ENCODE data around the gene PGLYRP2. TPM values are rescaled to one million over a fixed set of nuclear protein-coding genes. Genes with fewer than 3 reads are reported as not detected.

PGLYRP2 gene
- total and polyA plus RNA-seq, 9 of the 15 experiments (the other 6 are each of a cell fraction or from before 2014, with no cell fraction given): not detected

DNA sequence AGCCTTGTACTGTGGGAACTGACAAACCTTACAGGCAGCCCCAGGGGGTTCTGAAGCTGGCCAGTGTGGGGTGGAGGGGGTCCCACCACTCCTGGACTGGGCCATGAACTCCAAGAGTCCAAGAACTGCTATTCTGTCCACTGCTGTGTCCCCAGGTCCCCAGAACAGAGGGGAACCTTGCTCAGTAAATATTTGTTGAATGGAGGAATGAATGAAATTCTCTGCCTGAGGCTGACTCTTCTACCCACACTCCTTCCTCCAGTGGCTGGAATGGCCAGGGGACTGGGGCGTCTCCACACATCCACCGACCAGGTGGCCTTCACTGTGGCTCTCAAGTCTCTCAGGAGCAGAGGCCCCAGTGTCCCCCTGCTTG is 41.2 kb downstream of the PGLYRP2 start:
- DNase-seq (ENCODE audit: extremely low read depth in 1 of 4, low spot score in 3 of 4): no peak
- 14% methylated on average over 2 of the region's 2 CpGs for WGBS (ENCODE audit: insufficient coverage, low coverage, missing lambda C conversion rate)
- in situ Hi-C loops (cut with MboI) (no loop called here), intact Hi-C loops (cut with micrococcal nuclease) (no loop called here)
- BruUV-seq (replicated peaks): no TSS peak
- Histone ChIP-seq H3K4me1 (replicated peaks in 1 of 2; ENCODE audit: control insufficient read depth in 2 of 2, insufficient read depth in 2 of 2, low read length in 2 of 2) (peaks cover 7 to 41% of the 10 kb centered on the region in 2 experiments), H3K9me1 (ENCODE audit: control insufficient read depth, insufficient read depth, low read length) (no peaks in the 10 kb centered on the region), H3K9ac (ENCODE audit: insufficient read depth in 1 of 2, low read depth in 2 of 2, low read length in 2 of 2) (peak overlapping the region in 1 of 2 experiments; percentile 48; a peak in 1 of 4 replicates), H3K9me3 (replicated peaks; ENCODE audit: control insufficient read depth, insufficient read depth, low read depth, low read length) (no peaks in the 10 kb centered on the region), H3K4me2 (ENCODE audit: insufficient read depth, low read length) (no peak overlapping the region), H3K36me3 (ENCODE audit: control insufficient read depth, insufficient read depth, low read length) (no peaks in the 10 kb centered on the region), H3K27ac (ENCODE audit: extremely low read depth, low read depth, low read length) (no peak overlapping the region), H3K27me3 (ENCODE audit: control insufficient read depth in 2 of 2, insufficient read depth in 2 of 2, low read length in 2 of 2) (peaks cover 14 to 33% of the 10 kb centered on the region in 2 experiments; a peak in 4 of 5 replicates), H2AFZ (ENCODE audit: low read depth, low read length) (no peak overlapping the region), H3K79me2 (ENCODE audit: control insufficient read depth, insufficient read depth, low read length) (no peaks in the 10 kb centered on the region), H4K20me1 (replicated peaks; ENCODE audit: control insufficient read depth, insufficient read depth, low read length) (no peaks in the 10 kb centered on the region), H3K4me3 (no peak overlapping the region)
- ATAC-seq: no peak
- FAIRE-seq: no peak
- CTCF ChIA-PET (ENCODE audit: low intra/inter-chr PET ratio): no interaction called here
- TF ChIP-seq TBP (optimal IDR thresholded peaks at IDR 0.05; ENCODE audit: low read depth, low read length) (no peak), RHOXF2B (CRISPR knock-in tag; conservative IDR thresholded peaks at IDR 0.05) (no peak), LARP7 (IDR thresholded peaks at IDR 0.05) (no peak), ZNF239 (CRISPR knock-in tag; IDR thresholded peaks at IDR 0.05) (no peak), BHLHE40 (IDR thresholded peaks at IDR 0.05; ENCODE audit: low read length) (no peak), ZNF780A (CRISPR knock-in tag; IDR thresholded peaks at IDR 0.05) (no peak), NR2C2 (CRISPR knock-in tag; IDR thresholded peaks at IDR 0.05) (no peak), NR2C2 (tag; IDR thresholded peaks at IDR 0.05) (no peak), GTF2B (IDR thresholded peaks at IDR 0.05; ENCODE audit: extremely low read depth, insufficient read length) (no peak), TARDBP (IDR thresholded peaks at IDR 0.05) (no peak), ZNF282 (CRISPR knock-in tag; IDR thresholded peaks at IDR 0.05) (no peak), RFX1 (IDR thresholded peaks at IDR 0.05) (no peak), RCOR1 (IDR thresholded peaks at IDR 0.05; ENCODE audit: borderline replicate concordance in 1 of 2, low read depth in 2 of 2, low read length in 2 of 2) (no peak), TAF15 (IDR thresholded peaks at IDR 0.05; ENCODE audit: low read depth, low read length) (no peak), ZNF785 (CRISPR knock-in tag; IDR thresholded peaks at IDR 0.05) (no peak), NFE2L1 (tag; IDR thresholded peaks at IDR 0.05; ENCODE audit: borderline replicate concordance, low read depth) (no peak), ELF1 (tag; IDR thresholded peaks at IDR 0.05) (no peak), ZNF3 (CRISPR knock-in tag; IDR thresholded peaks at IDR 0.05) (no peak), BMI1 (IDR thresholded peaks at IDR 0.05; ENCODE audit: low read length) (no peak)
- TF ChIP-seq, protein P1, sequence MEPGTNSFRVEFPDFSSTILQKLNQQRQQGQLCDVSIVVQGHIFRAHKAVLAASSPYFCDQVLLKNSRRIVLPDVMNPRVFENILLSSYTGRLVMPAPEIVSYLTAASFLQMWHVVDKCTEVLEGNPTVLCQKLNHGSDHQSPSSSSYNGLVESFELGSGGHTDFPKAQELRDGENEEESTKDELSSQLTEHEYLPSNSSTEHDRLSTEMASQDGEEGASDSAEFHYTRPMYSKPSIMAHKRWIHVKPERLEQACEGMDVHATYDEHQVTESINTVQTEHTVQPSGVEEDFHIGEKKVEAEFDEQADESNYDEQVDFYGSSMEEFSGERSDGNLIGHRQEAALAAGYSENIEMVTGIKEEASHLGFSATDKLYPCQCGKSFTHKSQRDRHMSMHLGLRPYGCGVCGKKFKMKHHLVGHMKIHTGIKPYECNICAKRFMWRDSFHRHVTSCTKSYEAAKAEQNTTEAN (CRISPR knock-in tag; IDR thresholded peaks at IDR 0.05): no peak
- POLR2A ChIA-PET: interaction anchor here (1.0 kb wide), 1 partner anchor 19 kb away, joined by 3 read pairs; no protein-coding TSS in a partner anchor
